Naive B cell (primary cell): ENCODE results near the gene CCDC85B. TPM values are rescaled to one million over a fixed set of nuclear protein-coding genes. Genes with fewer than 3 reads are reported as not detected.

Source experiments
- ATAC-seq, 2 donors: fragments of 150-1000 bp; cut with Tn5 transposase; 2 replicates each; pipeline ENCODE4 v1.10.0; 2021; ENCODE audit warnings: low read depth in 2 of 2, mild to moderate bottlenecking in 2 of 2, moderate library complexity in 2 of 2
- DNase-seq: peaks from one replicate; pipeline ENCODE4 v3.0.0; 2022
- H3K27ac Mint-ChIP-seq, 6 donors: one replicate each; pipeline ENCODE4 v1.8.0; 2020 to 2022; ENCODE audit warnings: mild to moderate bottlenecking in 6 of 6, mixed read lengths in 6 of 6, moderate library complexity in 5 of 6, inconsistent platforms in 2 of 6
- H3K27me3 Mint-ChIP-seq, 3 donors: one replicate each; pipeline ENCODE4 v1.8.0; 2021 to 2022; ENCODE audit warnings: mixed read lengths in 3 of 3, mild to moderate bottlenecking in 1 of 3
- H3K36me3 Mint-ChIP-seq, 2 donors: one replicate each; pipeline ENCODE4 v1.8.0; 2020 to 2022; ENCODE audit warnings: mixed read lengths in 2 of 2, inconsistent platforms in 1 of 2, mild to moderate bottlenecking in 1 of 2
- H3K4me1 Mint-ChIP-seq, 3 donors: one replicate each; pipeline ENCODE4 v1.8.0; 2020 to 2022; ENCODE audit warnings: mixed read lengths in 3 of 3, inconsistent platforms in 1 of 3, mild to moderate bottlenecking in 1 of 3, moderate library complexity in 1 of 3
- H3K4me3 Mint-ChIP-seq, 8 donors: one replicate each; pipeline ENCODE4 v1.8.0; 2020 to 2022; ENCODE audit warnings: mild to moderate bottlenecking in 8 of 8, mixed read lengths in 8 of 8, moderate library complexity in 8 of 8, inconsistent platforms in 2 of 8
- H3K9me3 Mint-ChIP-seq, 7 donors: one replicate each; pipeline ENCODE4 v1.8.0; 2020 to 2022; ENCODE audit warnings: mixed read lengths in 7 of 7, mild to moderate bottlenecking in 5 of 7, inconsistent platforms in 2 of 7, moderate library complexity in 1 of 7
- polyA plus RNA-seq, 6 donors: library from polyadenylated mRNA; unstranded; fragments of 300-500 nt; fragmentation: Illumina TruSeq; gene quantifications; one replicate each; pipeline ENCODE4 v1.2.3, GENCODE V29; 2021; ENCODE audit warnings: low read depth in 6 of 6

The CCDC85B gene
- polyA plus RNA-seq, 6 donors from 2014 or later = 22.4 to 62.8 (median 45.3) TPM

DNA sequence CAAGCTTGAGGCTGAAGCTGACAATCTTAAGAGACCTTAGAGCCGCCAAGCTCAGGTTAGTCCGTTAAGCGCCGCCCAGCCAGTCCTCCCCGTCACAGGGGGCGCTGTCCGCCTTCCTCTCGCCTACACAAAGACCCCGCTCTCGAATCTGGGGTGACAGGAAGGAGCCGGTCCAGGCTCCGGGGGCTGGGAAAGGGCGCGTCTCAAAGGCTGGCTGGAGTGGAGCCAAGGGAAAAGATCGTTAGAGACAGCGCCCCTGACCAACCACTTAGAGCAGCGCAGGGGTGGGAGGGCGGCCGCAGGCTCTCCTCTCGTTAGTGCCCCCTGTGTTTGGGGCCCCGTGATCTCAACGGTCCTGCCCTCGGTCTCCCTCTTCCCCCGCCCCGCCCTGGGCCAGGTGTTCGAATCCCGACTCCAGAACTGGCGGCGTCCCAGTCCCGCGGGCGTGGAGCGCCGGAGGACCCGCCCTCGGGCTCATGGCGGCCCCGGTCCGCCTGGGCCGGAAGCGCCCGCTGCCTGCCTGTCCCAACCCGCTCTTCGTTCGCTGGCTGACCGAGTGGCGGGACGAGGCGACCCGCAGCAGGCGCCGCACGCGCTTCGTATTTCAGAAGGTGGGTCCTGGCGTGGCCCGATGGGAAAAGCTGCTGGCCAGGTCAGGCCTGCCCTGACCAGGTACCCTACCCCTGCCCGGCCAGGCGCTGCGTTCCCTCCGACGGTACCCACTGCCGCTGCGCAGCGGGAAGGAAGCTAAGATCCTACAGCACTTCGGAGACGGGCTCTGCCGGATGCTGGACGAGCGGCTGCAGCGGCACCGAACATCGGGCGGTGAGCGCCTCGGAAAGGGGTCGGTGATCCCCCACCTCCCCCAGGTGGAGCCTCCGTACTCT is 30.0 kb upstream of the CCDC85B start, which contains the start of gene MUS81:
Gene MUS81, plus strand, starts transcription at position 156 of the 887 bp plus-strand sequence. Its CDS starts 321 bp downstream, at position 477.
- H3K4me3 Mint-ChIP-seq = peak within 1 kb of the TSS; percentile 91 to 99 (median 96)
- peaks cover 0 to 18% of the 10 kb centered on the region in 2 donors for H3K36me3 Mint-ChIP-seq
- H3K4me1 Mint-ChIP-seq = peaks cover 41 to 50% (median 49%) of the 10 kb centered on the region in 3 donors
- peak; percentile 95 for DNase-seq
- H3K27me3 Mint-ChIP-seq = no peaks in the 10 kb centered on the region
- peak; percentile 46 to 50 for ATAC-seq
- no peaks in the 10 kb centered on the region for H3K9me3 Mint-ChIP-seq
- peak within 1 kb of the TSS; percentile 79 to 98 (median 96) for H3K27ac Mint-ChIP-seq

GRCh38 chr11:65861165-65861505 is 29.3 kb upstream of the CCDC85B start:
- no peak for DNase-seq
- Mint-ChIP-seq H3K27ac (peak overlapping the region in 5 of 6 donors; percentile 24 to 93 (median 79)), H3K36me3 (peaks cover 0 to 18% of the 10 kb centered on the region in 2 donors), H3K4me3 (peak overlapping the region; percentile 91 to 99 (median 96)), H3K4me1 (peaks cover 41 to 48% (median 43%) of the 10 kb centered on the region in 3 donors), H3K27me3 (no peaks in the 10 kb centered on the region), H3K9me3 (no peaks in the 10 kb centered on the region)
- ATAC-seq = no peak

- ATAC-seq = no peak
- Mint-ChIP-seq H3K4me1 (peaks cover 38 to 42% (median 39%) of the 10 kb centered on the region in 3 donors), H3K4me3 (peak overlapping the region; percentile 75 to 99 (median 92)), H3K9me3 (no peaks in the 10 kb centered on the region), H3K27me3 (no peaks in the 10 kb centered on the region), H3K27ac (peak overlapping the region in 2 of 6 donors; percentile 37 to 61), H3K36me3 (peaks cover 0 to 18% of the 10 kb centered on the region in 2 donors)
- DNase-seq = no peak
These were observed 28.8 kb upstream of the CCDC85B start for GRCh38 chr11:65861533-65862183.

DNA sequence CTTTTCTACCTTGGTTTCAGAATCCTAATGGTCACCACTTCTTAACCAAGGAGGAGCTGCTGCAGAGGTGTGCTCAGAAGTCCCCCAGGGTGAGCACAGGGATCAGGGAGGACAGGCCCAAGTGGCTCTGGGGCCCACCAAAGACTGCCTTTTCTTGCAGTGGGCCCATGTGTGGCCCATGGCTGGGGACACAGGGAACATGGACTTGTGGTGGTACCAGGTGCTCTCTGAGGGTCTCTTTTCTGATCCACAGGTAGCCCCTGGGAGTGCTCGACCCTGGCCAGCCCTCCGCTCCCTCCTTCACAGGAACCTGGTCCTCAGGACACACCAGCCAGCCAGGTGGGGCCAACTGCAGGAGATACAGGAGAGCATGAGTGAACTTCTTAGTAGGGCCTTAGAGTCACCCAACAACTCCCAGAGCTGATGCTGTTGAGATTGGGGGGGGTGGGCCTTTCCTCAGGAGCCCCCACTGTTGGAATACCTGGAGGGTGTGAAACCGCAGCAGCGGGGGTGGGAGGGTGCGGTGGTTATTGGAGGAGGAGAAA is 28.2 kb upstream of the CCDC85B start:
- no peak for ATAC-seq
- H3K27ac Mint-ChIP-seq = no peak overlapping the region

GRCh38 chr11:65862941-65863888 is 27.3 kb upstream of the CCDC85B start:
- Mint-ChIP-seq H3K9me3 (no peaks in the 10 kb centered on the region), H3K27me3 (no peaks in the 10 kb centered on the region), H3K36me3 (peaks cover 0 to 18% of the 10 kb centered on the region in 2 donors), H3K27ac (peak overlapping the region in 3 of 6 donors; percentile 21 to 63 (median 58)), H3K4me1 (peaks cover 33 to 48% (median 36%) of the 10 kb centered on the region in 3 donors), H3K4me3 (peak overlapping the region in 4 of 8 donors; percentile 53 to 84 (median 62))
- DNase-seq (no peak), ATAC-seq (no peak)

More for the DNA sequence above, 28.2 kb upstream of the CCDC85B start:
- DNase-seq = no peak
- Mint-ChIP-seq H3K4me3 (peak overlapping the region in 6 of 8 donors; percentile 53 to 95 (median 80)), H3K9me3 (no peaks in the 10 kb centered on the region), H3K4me1 (peaks cover 34 to 44% (median 36%) of the 10 kb centered on the region in 3 donors), H3K27me3 (no peaks in the 10 kb centered on the region), H3K36me3 (peaks cover 0 to 18% of the 10 kb centered on the region in 2 donors)

GRCh38 chr11:65863889-65864705 is 26.4 kb upstream of the CCDC85B start:
- no peak overlapping the region for H3K27ac Mint-ChIP-seq
- no peaks in the 10 kb centered on the region for H3K27me3 Mint-ChIP-seq
- peak overlapping the region in 2 of 8 donors; percentile 20 to 41 for H3K4me3 Mint-ChIP-seq
- H3K9me3 Mint-ChIP-seq = no peaks in the 10 kb centered on the region
- no peak for ATAC-seq
- peaks cover 0 to 18% of the 10 kb centered on the region in 2 donors for H3K36me3 Mint-ChIP-seq
- H3K4me1 Mint-ChIP-seq = peaks cover 25 to 39% (median 27%) of the 10 kb centered on the region in 3 donors
- no peak for DNase-seq

DNA sequence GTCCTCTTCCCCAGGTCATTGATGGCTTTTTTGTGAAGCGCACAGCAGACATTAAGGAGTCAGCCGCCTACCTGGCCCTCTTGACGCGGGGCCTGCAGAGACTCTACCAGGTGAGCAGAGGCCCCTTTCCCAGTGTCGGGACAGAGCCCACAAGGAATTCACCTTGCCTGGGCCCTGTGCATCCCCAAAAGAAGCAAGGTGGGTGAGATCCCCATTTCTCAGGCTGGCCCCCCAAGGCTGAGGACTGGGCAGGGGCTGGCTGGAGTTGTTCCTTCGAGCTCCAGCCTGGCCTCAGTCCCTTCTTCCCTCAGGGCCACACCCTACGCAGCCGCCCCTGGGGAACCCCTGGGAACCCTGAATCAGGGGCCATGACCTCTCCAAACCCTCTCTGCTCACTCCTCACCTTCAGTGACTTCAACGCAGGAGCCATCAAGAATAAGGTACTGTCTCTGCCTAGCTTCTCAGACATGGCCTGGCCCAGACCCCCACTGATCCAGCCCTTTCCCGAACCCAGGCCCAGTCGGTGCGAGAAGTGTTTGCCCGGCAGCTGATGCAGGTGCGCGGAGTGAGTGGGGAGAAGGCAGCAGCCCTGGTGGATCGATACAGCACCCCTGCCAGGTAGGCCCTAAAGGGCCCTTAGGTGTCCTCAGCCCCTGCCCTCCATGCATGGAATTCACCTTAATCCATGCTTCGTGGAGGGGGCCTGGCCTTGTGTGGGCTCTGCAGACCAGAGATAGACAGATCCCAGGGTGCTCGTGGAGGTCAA is 25.6 kb upstream of the CCDC85B start:
- Mint-ChIP-seq H3K27ac (no peak overlapping the region), H3K4me1 (peaks cover 20 to 35% (median 27%) of the 10 kb centered on the region in 3 donors), H3K27me3 (no peaks in the 10 kb centered on the region), H3K4me3 (peak overlapping the region in 4 of 8 donors; percentile 15 to 81 (median 39)), H3K9me3 (no peaks in the 10 kb centered on the region), H3K36me3 (peaks cover 0 to 18% of the 10 kb centered on the region in 2 donors)
- no peak for ATAC-seq
- DNase-seq = no peak

- no peak for ATAC-seq
- Mint-ChIP-seq H3K27ac (no peak overlapping the region), H3K36me3 (peaks cover 0 to 18% of the 10 kb centered on the region in 2 donors), H3K27me3 (no peaks in the 10 kb centered on the region), H3K9me3 (no peaks in the 10 kb centered on the region), H3K4me1 (peaks cover 20 to 33% (median 26%) of the 10 kb centered on the region in 3 donors), H3K4me3 (peak overlapping the region in 2 of 8 donors; percentile 4 to 81)
- no peak for DNase-seq
These were observed 24.8 kb upstream of the CCDC85B start for GRCh38 chr11:65865550-65866172.

- Mint-ChIP-seq H3K9me3 (no peaks in the 10 kb centered on the region), H3K27me3 (no peaks in the 10 kb centered on the region), H3K27ac (peak overlapping the region in 2 of 6 donors; percentile 26 to 67), H3K4me1 (peaks cover 19 to 36% (median 29%) of the 10 kb centered on the region in 3 donors), H3K4me3 (peak overlapping the region in 1 of 8 donors; percentile 36), H3K36me3 (peaks cover 0 to 18% of the 10 kb centered on the region in 2 donors)
- no peak for ATAC-seq
- DNase-seq = no peak
These were observed 23.8 kb upstream of the CCDC85B start for GRCh38 chr11:65866509-65867283.

- Mint-ChIP-seq H3K4me1 (peaks cover 14 to 33% (median 26%) of the 10 kb centered on the region in 3 donors), H3K36me3 (peaks cover 0 to 17% of the 10 kb centered on the region in 2 donors), H3K27me3 (no peaks in the 10 kb centered on the region), H3K4me3 (peak overlapping the region in 1 of 8 donors; percentile 36), H3K9me3 (no peaks in the 10 kb centered on the region), H3K27ac (peak overlapping the region in 1 of 6 donors; percentile 26)
- ATAC-seq (peak; percentile 34 to 45), DNase-seq (no peak)
These were observed 23.0 kb upstream of the CCDC85B start for GRCh38 chr11:65867284-65868071.
